Left forelimb (tissue), 1 donor: ENCODE results near the gene RAP1GAP2.

ENCODE experiments used
- DNase-seq: peaks from one replicate; pipeline ENCODE4 v3.0.0-alpha.2; 2018; ENCODE audit warnings: low spot score

Gene RAP1GAP2

DNA sequence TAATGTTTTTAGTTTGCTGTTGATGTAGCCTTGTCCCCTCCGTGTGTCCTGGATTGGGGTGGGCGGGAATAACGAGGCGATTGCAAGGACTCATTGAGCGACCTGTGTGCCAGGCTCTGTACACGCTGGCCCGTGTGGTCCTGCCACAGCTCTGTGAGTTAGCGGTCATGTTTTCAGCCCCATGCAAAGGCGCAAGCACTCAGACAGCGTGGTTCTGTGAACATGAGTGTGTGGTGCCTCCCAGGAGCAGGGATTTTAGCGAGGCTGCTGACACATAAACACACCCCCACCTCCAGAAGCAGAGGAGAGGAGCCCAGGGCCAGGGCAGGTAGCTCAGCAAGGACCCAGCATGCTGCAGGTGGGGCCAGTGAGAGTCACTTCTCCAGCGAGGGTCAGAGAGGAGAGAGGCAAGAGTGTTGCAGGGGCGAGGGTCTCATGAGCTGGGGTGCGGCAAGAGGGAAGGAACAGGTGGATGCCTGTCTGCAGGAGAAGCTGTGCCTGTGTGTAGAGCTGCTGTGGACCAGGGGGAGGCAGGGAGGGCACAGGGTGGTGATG is 151.8 kb downstream of the RAP1GAP2 start:
- no peak for DNase-seq

DNA sequence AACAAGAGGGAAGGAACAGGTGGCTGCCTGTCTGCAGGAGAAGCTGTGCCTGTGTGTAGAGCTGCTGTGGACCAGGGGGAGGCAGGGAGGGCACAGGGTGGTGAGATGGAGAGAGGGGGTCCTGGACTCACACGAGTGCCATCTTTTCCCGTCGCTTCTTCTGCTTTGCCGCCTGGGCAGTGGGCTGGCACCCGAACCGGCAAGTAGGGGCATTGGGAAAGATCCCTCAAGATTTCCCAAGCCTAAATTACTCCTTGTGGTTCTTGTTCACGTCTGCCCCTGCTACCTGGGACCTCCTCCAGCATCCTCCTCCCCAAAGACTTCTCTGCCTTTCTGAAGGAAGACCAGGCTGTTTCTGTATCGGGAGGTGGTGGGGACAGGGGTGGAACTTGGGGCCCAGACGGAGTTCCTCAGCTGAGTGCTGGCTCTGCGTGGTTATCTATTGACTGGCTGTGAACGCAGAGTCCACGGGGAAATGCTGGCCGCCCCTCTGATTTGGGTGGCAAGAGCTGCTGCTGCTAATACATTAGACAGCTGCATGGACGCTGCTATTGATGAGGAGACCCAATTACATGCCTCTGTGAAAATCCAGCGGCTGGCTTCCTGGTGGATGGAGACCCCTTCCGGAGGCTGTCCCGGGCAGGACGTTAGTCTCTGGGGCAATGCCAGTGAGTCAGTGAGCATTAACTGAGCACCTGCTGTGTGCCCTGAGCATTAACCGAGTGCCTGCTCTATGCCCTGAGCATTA is 152.7 kb downstream of the RAP1GAP2 start:
- no peak for DNase-seq

GRCh38 chr17:2949469-2950044 is 153.3 kb downstream of the RAP1GAP2 start:
- no peak for DNase-seq

DNA sequence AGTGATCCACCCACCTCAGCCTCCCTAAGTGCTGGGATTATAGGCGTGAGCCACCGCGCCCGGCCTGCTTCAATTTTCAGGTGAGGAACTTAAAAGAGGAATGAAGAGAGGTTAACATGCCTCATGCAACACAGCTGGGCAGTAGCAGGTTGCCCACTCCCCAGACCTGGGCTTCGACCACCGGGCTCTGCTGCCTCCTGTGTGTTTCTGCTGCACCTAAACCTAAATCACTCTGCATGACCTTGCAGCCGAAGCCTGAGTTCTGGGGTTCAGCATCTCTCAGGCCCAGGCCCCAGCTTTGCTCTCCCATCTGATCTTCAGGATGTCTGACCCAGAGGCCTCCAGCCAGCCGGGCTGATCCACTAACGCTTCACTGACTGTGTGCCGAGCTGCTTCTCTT is 154.6 kb downstream of the RAP1GAP2 start:
- no peak for DNase-seq

DNA sequence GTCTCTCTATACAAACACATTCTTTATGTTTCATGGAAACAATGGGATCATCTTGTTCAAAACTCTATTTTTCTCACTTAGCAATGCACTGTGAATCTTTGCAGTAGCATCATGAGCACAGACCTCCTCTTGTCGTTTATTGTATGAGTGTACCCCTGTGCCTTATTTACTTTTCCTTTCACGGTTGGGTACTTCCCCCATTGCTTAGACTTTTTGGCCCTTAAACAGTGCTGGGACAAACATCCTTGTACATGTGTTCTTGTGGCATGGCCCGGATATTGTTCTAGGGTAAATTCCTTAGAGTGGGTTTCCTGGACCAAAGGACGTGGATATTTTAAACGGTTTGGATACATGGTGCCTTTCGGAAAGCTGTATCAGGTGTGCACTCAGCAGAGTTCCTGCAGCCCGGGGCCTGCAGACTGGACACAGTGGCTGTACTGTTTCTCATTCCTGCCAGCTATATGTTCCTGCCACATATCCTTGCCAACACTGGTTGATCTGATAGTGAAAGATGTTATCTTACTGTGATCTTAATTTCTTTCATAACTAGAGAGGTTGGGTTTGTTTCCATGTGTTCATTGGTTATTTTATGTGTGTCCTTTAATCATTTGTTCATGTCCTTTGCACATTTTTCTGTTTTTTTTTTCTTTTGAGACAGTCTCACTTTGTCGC is 156.1 kb downstream of the RAP1GAP2 start:
- no peak for DNase-seq

GRCh38 chr17:2954898-2955445 is 158.7 kb downstream of the RAP1GAP2 start:
- DNase-seq, result no peak

- no peak for DNase-seq
Observed at GRCh38 chr17:2955931-2956582, 159.8 kb downstream of the RAP1GAP2 start.

DNA sequence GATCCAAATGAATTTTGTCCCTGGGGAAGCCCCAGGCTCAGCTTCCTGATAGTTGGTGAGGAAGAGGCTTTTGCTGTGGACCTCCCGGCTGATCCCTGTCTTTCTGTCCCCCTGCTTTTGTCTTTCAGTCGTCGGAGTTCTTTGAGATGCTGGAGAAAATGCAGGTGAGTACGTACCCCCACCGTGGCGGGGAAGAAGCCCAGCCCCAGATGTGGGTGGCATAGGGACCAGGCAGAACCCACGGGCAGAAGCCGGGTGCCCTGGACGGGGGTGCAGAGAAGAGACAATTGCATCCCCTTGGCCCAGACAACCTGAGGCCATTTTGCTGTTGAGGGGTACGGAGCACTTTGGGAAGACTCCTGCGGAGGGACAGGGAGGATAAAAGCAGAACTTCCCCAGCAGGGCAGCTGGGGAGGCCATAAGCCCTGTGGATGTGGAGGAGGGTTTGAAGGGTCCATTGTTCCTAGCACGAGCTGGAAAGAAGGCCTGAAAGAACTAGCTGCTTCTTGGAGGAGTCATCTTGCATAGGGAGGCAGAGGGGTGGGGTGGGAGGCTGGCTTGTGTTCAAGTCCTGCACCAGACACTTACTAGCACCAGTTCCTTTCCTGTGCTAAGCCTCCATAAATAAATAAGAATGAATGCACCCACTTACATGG is 161.5 kb downstream of the RAP1GAP2 start:
- DNase-seq, result no peak

GRCh38 chr17:2958706-2959222 is 162.5 kb downstream of the RAP1GAP2 start:
- no peak for DNase-seq

DNA sequence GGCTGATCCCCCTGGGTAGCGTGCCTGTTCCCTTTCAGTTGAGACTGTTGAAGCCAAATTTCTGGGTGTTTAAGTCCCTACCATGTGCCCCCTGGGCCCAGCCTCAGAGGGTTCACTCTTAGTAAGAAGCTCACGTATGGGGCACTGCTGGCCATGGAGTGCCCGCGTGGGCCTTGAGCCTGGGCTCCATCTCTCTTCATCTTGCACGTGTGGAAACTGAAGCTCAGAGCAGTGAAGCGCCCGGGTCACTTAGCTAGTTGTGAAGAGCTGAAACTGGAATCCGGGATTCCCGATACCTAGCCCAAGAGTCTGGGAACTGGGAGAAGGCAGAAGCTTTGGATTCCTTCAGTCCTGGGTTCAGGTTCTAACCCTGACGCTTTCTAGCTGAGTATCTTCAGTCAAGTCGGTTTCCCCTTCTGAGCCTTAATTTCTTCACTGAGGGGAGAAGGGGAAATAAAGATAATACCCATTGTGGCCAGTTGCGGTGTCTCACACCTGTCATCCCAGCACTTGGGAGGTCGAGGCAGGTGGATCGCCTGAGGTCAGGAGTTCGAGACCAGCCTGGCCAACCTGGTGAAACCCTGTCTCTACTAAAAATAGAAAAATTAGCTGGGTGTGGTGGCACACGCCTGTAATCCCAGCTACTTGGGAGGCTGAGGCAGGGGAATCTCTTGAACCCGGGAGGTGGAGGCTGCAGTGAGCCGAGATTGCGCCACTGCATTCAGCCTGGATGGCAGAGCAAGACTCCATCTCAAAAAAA is 163.3 kb downstream of the RAP1GAP2 start:
- no peak for DNase-seq

- no peak for DNase-seq
Observed at GRCh38 chr17:2961446-2961845, 165.2 kb downstream of the RAP1GAP2 start.

GRCh38 chr17:2962236-2962635 is 166.0 kb downstream of the RAP1GAP2 start:
- no peak for DNase-seq

GRCh38 chr17:2962729-2963128 is 166.5 kb downstream of the RAP1GAP2 start:
- DNase-seq, result no peak

GRCh38 chr17:2963332-2964027 is 167.2 kb downstream of the RAP1GAP2 start:
- no peak for DNase-seq

DNA sequence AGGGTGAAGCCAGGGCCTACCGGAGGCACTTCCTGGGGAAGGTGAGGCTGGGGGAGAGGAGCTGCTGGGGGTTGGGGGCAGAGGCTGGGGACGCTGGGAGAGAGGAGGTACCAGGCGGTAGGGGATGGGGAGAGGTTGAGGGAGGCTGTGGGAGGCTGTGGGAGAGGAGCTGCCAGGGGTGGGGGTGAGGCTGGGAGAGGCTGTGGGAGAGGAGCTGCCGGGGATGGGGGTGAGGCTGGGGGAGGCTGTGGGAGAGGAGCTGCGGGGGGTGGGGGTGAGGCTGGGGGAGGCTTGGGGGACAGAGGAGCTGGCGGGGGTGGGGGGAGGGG is 167.8 kb downstream of the RAP1GAP2 start:
- DNase-seq, result no peak

DNA sequence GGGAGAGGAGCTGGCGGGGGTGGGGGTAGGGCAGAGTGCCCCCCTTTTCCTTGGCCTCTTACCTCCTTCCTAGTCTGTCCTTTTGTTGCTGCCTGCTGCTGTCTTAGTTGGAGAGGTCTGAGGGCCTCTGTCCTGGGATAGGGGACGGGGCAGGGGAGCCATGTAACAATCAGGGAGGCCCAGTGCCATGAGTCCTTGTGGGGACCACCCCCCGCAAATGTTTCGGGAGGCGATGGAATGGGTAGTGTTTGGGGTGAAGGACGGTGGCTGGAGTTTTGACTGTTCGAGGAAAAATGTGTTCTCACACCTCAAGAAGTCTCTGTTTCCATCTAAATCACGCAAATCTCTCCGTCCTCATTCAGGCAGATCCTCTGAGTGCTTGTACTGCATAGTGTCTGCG is 168.1 kb downstream of the RAP1GAP2 start:
- DNase-seq, result no peak

DNA sequence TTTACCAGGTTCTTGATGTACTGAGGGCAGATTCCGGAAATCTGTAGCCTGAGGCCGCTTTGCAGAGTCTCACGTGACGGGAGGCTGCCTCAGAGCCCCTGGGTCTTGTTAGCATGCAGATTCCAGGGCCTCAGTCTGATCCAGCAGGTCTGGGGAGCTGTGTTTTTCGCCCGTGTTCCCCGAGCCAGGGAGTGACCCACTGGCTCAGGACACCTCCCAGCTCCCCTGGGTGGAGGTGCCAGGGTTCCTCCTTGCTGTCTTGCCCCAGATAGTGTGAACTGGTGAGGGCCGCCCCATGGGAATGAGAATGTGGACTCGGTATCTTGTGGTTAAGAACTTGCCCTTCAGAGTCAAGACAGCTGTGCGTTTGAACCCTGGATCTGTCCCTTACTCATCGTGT is 168.6 kb downstream of the RAP1GAP2 start:
- no peak for DNase-seq

GRCh38 chr17:2965621-2966595 is 169.7 kb downstream of the RAP1GAP2 start:
- no peak for DNase-seq

DNA sequence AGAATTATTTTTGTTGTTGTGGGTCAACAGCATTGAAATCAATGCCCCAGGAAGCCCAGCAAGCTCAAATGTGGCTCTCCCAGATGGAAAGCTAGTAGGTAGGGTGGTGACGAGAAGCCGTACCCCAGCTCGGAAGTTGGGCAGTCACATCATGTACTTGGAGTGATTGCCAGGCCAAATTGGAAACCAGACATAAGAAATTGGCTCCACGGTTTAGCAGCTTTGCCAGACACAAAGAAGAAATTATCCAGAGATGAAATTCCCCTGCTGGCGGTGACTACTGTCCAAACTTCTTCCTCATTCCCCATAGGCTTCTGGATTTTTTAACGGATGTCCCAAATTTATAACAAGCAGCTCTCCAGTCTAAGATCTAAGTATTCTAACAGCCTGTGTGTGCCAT is 171.3 kb downstream of the RAP1GAP2 start:
- DNase-seq, result no peak
